SU-DHL-6 (cell line): ENCODE results near the gene ACSL3.

Experiments
- CTCF ChIP-seq: fragments of 200-600 bp; sonication (generic); IDR thresholded peaks from one replicate; pipeline ENCODE4 v1.5.1; 2017; ENCODE audit warnings: antibody characterized with exemption, mild to moderate bottlenecking, low read length, moderate library complexity; ENCODE audit not compliant: insufficient read depth, poor library complexity, severe bottlenecking
- EZH2phosphoT487 ChIP-seq: fragments of 200-600 bp; sonication (generic), shearing (Covaris generic); conservative IDR thresholded peaks from 2 replicates; pipeline ENCODE4 v1.6.1; 2018; ENCODE audit warnings: mild to moderate bottlenecking, antibody characterized with exemption, low read length, moderate library complexity, mixed read lengths

GRCh38 chr2:222912117-222912516 lies 51.3 kb downstream of the ACSL3 start:
- TF ChIP-seq CTCF (no peak), EZH2phosphoT487 (no peak)
